Measurements from ENCODE around the gene FA2H. TPM values are rescaled to one million over a fixed set of nuclear protein-coding genes. Genes with fewer than 3 reads are reported as not detected.
"Not testable (repeated sequence)": the region's sequence is repeated elsewhere in the genome, so short reads cannot be mapped to it uniquely, and the experiment has no call there.

FA2H gene, protein sequence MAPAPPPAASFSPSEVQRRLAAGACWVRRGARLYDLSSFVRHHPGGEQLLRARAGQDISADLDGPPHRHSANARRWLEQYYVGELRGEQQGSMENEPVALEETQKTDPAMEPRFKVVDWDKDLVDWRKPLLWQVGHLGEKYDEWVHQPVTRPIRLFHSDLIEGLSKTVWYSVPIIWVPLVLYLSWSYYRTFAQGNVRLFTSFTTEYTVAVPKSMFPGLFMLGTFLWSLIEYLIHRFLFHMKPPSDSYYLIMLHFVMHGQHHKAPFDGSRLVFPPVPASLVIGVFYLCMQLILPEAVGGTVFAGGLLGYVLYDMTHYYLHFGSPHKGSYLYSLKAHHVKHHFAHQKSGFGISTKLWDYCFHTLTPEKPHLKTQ
- not detected for polyA plus RNA-seq (2013, experiment 1 of 2)
- polyA plus RNA-seq (2013, experiment 2 of 2): not detected

GRCh38 chr16:74774223-74775139, at the start of gene FA2H:
Gene FA2H, minus strand, starts transcription at chr16:74774820. Its CDS starts 65 bp downstream, at chr16:74774755.
- WGBS, 2 experiments (ENCODE audit: insufficient coverage in 2 of 2): 2 to 3% methylated on average over 51 to 83 of the region's 94 CpGs
- Histone ChIP-seq H3K4me1 (ENCODE audit: control insufficient read depth, insufficient read depth, low read length, poor library complexity, severe bottlenecking) (peaks cover 4% of the 10 kb centered on the region), H3K9me3 (ENCODE audit: control insufficient read depth, low read length) (no peaks in the 10 kb centered on the region), H3K36me3 (ENCODE audit: control insufficient read depth, insufficient read depth, low read length) (no peaks in the 10 kb centered on the region), H3K27ac (ENCODE audit: low read depth, low read length, severe bottlenecking) (no peak within 1 kb of the TSS), H3K4me3 (ENCODE audit: extremely low read depth, insufficient read depth, low read length, poor library complexity, severe bottlenecking) (peak within 1 kb of the TSS; percentile 34)

GRCh38 chr16:74817851-74818250, 43.2 kb upstream of the FA2H start:
- H3K36me3 ChIP-seq (ENCODE audit: control insufficient read depth, insufficient read depth, low read length): no peaks in the 10 kb centered on the region
- H3K9me3 ChIP-seq (ENCODE audit: control insufficient read depth, low read length): no peaks in the 10 kb centered on the region
- H3K4me3 ChIP-seq (ENCODE audit: extremely low read depth, insufficient read depth, low read length, poor library complexity, severe bottlenecking): no peak overlapping the region
- 40 to 66% methylated on average over 1 to 4 of the region's 7 CpGs for WGBS, 2 experiments (ENCODE audit: insufficient coverage in 2 of 2)
- H3K27ac ChIP-seq (ENCODE audit: low read depth, low read length, severe bottlenecking): no peak overlapping the region
- H3K4me1 ChIP-seq (ENCODE audit: control insufficient read depth, insufficient read depth, low read length, poor library complexity, severe bottlenecking): no peaks in the 10 kb centered on the region

DNA sequence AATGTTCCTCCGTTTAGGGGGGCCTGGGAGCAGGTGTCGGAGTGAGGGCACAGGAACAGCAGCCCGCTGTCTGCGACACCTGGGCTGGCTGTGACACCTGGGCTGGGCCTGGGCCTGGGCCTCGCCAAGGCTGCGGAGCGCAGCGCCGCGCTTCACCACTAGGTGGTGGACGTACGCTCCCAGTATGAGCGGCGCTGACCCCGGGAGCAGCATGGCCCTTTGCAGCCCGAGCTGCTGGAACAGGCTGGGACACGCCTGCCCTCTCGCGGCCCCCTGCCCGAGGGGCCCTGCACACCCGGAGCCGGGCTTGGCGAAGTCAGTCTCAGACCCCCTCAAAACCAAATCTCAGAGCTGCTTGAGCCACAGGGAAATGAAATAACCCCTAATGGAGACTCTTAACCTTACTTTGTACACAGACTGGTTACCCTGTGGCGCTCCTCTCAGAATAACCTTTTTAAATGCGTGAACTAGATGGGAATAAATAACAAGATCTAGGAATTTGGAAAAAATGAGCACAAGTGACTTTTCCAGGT, 38.6 kb upstream of the FA2H start:
- peaks cover 7% of the 10 kb centered on the region for H3K9me3 ChIP-seq (ENCODE audit: control insufficient read depth, low read length)
- 6 to 8% methylated on average over 20 of the region's 25 CpGs for WGBS, 2 experiments (ENCODE audit: insufficient coverage in 2 of 2)
- no peak overlapping the region for H3K27ac ChIP-seq (ENCODE audit: low read depth, low read length, severe bottlenecking)
- H3K36me3 ChIP-seq (ENCODE audit: control insufficient read depth, insufficient read depth, low read length): no peaks in the 10 kb centered on the region
- H3K4me3 ChIP-seq (ENCODE audit: extremely low read depth, insufficient read depth, low read length, poor library complexity, severe bottlenecking): no peak overlapping the region
- no peaks in the 10 kb centered on the region for H3K4me1 ChIP-seq (ENCODE audit: control insufficient read depth, insufficient read depth, low read length, poor library complexity, severe bottlenecking)

DNA sequence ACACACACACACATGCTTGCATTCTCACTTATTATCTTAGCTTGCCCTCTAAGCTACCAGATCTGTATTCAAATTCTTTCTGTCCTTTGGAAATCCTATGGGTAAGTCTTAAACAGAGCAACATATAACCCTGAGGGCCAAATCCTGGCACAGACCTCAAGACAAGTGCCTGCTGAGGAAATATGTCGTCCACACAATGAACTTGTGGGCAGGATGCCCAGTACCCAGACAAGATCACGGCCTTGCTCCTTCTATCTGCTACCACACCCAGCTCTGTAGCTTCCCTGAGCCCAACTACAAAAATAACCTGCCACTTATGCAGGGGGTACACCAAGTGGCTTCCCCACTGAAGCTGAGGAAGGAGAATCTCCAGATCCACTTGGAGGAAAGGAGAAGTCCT, 37.3 kb upstream of the FA2H start:
- Histone ChIP-seq H3K4me3 (ENCODE audit: extremely low read depth, insufficient read depth, low read length, poor library complexity, severe bottlenecking) (no peak overlapping the region), H3K27ac (ENCODE audit: low read depth, low read length, severe bottlenecking) (no peak overlapping the region), H3K4me1 (ENCODE audit: control insufficient read depth, insufficient read depth, low read length, poor library complexity, severe bottlenecking) (no peaks in the 10 kb centered on the region), H3K36me3 (ENCODE audit: control insufficient read depth, insufficient read depth, low read length) (no peaks in the 10 kb centered on the region), H3K9me3 (ENCODE audit: control insufficient read depth, low read length) (peaks cover 12% of the 10 kb centered on the region)
- 42 to 50% methylated on average over 2 of the region's 2 CpGs for WGBS, 2 experiments (ENCODE audit: insufficient coverage in 2 of 2)

GRCh38 chr16:74811216-74811615, 36.6 kb upstream of the FA2H start:
- WGBS, 2 experiments (ENCODE audit: insufficient coverage in 2 of 2): 78% methylated on average over 1 of the region's 1 CpG; no CpG with 5 or more reads in 1 of the 2 experiments
- H3K4me3 ChIP-seq (ENCODE audit: extremely low read depth, insufficient read depth, low read length, poor library complexity, severe bottlenecking); H3K36me3 ChIP-seq (ENCODE audit: control insufficient read depth, insufficient read depth, low read length); H3K4me1 ChIP-seq (ENCODE audit: control insufficient read depth, insufficient read depth, low read length, poor library complexity, severe bottlenecking); H3K27ac ChIP-seq (ENCODE audit: low read depth, low read length, severe bottlenecking): not testable (repeated sequence)
- H3K9me3 ChIP-seq (ENCODE audit: control insufficient read depth, low read length): peaks cover 12% of the 10 kb centered on the region

DNA sequence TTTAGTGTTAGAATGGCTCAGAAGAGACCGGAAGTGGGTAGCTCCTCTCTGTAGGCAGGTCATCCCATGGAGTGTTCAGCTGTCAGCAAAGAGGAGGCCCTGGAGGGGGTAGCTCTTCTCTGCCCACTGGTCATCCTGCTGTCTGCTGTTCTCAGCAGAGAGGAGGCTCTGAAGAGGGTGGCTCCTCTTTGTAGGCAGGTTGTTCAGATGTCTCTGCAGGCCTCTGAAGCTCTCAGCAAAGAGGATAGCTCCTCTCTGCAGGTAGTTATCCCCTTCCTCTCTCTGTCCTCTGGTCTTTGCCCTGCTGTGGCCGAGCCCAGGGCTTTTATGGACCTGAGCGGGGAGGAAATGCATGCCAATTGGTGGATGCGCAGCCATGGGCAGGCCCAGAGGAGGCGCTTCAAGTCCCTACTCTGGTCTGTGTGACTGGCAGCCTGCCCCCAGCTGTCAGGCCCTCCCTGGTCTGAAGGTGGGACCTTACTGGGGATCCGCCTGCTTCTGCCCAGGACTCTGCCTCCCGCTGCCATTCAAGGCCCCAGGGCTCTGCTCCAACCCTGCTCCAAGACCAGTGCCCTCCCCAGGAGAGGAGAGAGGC, 32.5 kb upstream of the FA2H start:
- H3K27ac ChIP-seq (ENCODE audit: low read depth, low read length, severe bottlenecking): no peak overlapping the region
- no peaks in the 10 kb centered on the region for H3K36me3 ChIP-seq (ENCODE audit: control insufficient read depth, insufficient read depth, low read length)
- H3K4me3 ChIP-seq (ENCODE audit: extremely low read depth, insufficient read depth, low read length, poor library complexity, severe bottlenecking): no peak overlapping the region
- no peaks in the 10 kb centered on the region for H3K4me1 ChIP-seq (ENCODE audit: control insufficient read depth, insufficient read depth, low read length, poor library complexity, severe bottlenecking)
- peaks cover 12% of the 10 kb centered on the region for H3K9me3 ChIP-seq (ENCODE audit: control insufficient read depth, low read length)
- WGBS, 2 experiments (ENCODE audit: insufficient coverage in 2 of 2): 88 to 93% methylated on average over 6 to 7 of the region's 7 CpGs

DNA sequence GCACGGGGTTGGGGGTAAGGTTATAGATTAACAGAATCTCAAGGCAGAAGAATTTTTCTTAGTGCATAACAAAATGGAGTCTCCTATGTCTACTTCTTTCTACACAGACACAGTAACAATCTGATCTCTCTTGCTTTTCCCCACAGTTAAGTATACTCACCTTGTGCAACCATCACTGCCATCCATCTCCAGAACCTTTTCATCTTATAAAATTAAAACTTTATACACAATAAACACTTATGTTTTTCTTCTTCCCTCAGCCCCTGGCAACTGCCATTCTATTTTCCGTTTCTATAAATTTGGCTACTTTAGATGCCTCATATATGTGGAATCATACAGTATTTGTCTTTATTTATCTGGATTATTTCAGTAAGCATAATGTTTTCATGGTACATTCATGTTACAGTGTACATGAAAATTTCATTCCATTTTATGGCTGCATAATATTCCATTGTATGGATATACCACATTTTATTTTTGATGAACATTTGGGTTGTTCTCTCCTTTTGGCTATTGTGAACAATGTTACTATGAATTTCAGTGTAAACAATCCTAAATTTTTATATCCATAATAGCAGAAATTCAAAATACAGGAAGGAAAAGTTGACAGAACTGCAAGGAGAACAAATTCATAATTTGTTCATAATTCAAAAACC, 25.7 kb upstream of the FA2H start:
- Histone ChIP-seq H3K36me3 (ENCODE audit: control insufficient read depth, insufficient read depth, low read length) (no peaks in the 10 kb centered on the region), H3K9me3 (ENCODE audit: control insufficient read depth, low read length) (peaks cover 3% of the 10 kb centered on the region), H3K27ac (ENCODE audit: low read depth, low read length, severe bottlenecking) (no peak overlapping the region), H3K4me3 (ENCODE audit: extremely low read depth, insufficient read depth, low read length, poor library complexity, severe bottlenecking) (no peak overlapping the region), H3K4me1 (ENCODE audit: control insufficient read depth, insufficient read depth, low read length, poor library complexity, severe bottlenecking) (no peaks in the 10 kb centered on the region)
- no CpG with 5 or more reads among the region's 2 CpGs for WGBS, 2 experiments (ENCODE audit: insufficient coverage in 2 of 2)

GRCh38 chr16:74797414-74797813, 22.8 kb upstream of the FA2H start:
- 86% methylated on average over 1 of the region's 1 CpG; no CpG with 5 or more reads in 1 of the 2 experiments for WGBS, 2 experiments (ENCODE audit: insufficient coverage in 2 of 2)

GRCh38 chr16:74795104-74795503, 20.5 kb upstream of the FA2H start:
- Histone ChIP-seq H3K36me3 (ENCODE audit: control insufficient read depth, insufficient read depth, low read length) (no peaks in the 10 kb centered on the region), H3K4me1 (ENCODE audit: control insufficient read depth, insufficient read depth, low read length, poor library complexity, severe bottlenecking) (no peaks in the 10 kb centered on the region)
- no CpG with 5 or more reads among the region's 2 CpGs for WGBS, 2 experiments (ENCODE audit: insufficient coverage in 2 of 2)

More at GRCh38 chr16:74797414-74797813, 22.8 kb upstream of the FA2H start:
- H3K27ac ChIP-seq (ENCODE audit: low read depth, low read length, severe bottlenecking): no peak overlapping the region
- H3K4me1 ChIP-seq (ENCODE audit: control insufficient read depth, insufficient read depth, low read length, poor library complexity, severe bottlenecking): no peaks in the 10 kb centered on the region
- H3K9me3 ChIP-seq (ENCODE audit: control insufficient read depth, low read length): peaks cover 3% of the 10 kb centered on the region
- H3K4me3 ChIP-seq (ENCODE audit: extremely low read depth, insufficient read depth, low read length, poor library complexity, severe bottlenecking): no peak overlapping the region
- no peaks in the 10 kb centered on the region for H3K36me3 ChIP-seq (ENCODE audit: control insufficient read depth, insufficient read depth, low read length)

DNA sequence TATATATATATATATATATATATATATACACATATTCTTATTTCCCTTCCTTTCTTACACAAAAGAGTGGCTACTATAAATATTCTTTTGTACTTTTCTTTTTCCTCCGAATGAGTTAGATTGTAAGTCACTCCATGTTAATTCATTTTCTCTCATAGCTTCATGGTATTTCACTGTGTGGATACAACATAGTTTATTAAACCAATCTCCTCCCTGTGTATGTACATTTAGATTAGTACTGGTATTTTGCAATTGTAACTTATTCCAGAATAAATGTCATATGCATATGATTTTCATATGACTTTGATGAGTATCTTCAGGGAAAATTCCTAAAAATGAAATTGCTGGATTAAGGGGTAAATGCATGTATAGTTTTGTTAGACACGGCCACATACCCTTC, 20.0 kb upstream of the FA2H start:
- no peaks in the 10 kb centered on the region for H3K36me3 ChIP-seq (ENCODE audit: control insufficient read depth, insufficient read depth, low read length)
- H3K4me3 ChIP-seq (ENCODE audit: extremely low read depth, insufficient read depth, low read length, poor library complexity, severe bottlenecking): no peak overlapping the region
- no peak overlapping the region for H3K27ac ChIP-seq (ENCODE audit: low read depth, low read length, severe bottlenecking)
- WGBS, 2 experiments (ENCODE audit: insufficient coverage in 2 of 2): no CpG with 5 or more reads among the region's 2 CpGs
- H3K4me1 ChIP-seq (ENCODE audit: control insufficient read depth, insufficient read depth, low read length, poor library complexity, severe bottlenecking): no peaks in the 10 kb centered on the region
- peaks cover 3% of the 10 kb centered on the region for H3K9me3 ChIP-seq (ENCODE audit: control insufficient read depth, low read length)

More at GRCh38 chr16:74795104-74795503, 20.5 kb upstream of the FA2H start:
- Histone ChIP-seq H3K9me3 (ENCODE audit: control insufficient read depth, low read length) (peaks cover 3% of the 10 kb centered on the region), H3K4me3 (ENCODE audit: extremely low read depth, insufficient read depth, low read length, poor library complexity, severe bottlenecking) (no peak overlapping the region), H3K27ac (ENCODE audit: low read depth, low read length, severe bottlenecking) (no peak overlapping the region)

Data from mesodermal cell (in vitro differentiated cells).